Cerebellar cortex (tissue), 1 donor: Measurements from ENCODE around the gene RALY.
"Not testable (repeated sequence)": the region's sequence is repeated elsewhere in the genome, so short reads cannot be mapped to it uniquely, and the experiment has no call there.

Experiments used
- DNase-seq: peaks from one replicate; pipeline ENCODE4 v3.0.0-alpha.2; 2015; ENCODE audit warnings: low spot score

RALY gene

DNA sequence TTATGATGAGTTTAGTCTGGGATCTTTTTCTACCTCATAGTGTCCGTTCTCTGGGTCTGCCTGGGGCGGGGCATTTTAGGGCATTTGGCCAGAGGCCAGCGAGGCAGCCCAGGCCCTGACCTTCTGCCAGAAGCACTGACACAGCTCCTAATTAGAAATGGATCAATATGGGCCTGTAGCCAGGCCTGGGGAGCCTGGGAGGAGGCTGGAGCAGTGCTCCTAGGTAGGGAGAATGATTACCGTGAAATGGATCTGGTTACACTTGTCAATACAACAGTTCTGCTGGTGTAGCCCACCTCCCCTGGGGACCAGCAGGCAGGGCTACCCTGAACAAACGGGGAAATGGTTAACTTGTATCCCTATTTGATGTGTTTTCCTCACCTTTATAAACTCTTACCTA, 23.0 kb downstream of the RALY start:
- no peak for DNase-seq

DNA sequence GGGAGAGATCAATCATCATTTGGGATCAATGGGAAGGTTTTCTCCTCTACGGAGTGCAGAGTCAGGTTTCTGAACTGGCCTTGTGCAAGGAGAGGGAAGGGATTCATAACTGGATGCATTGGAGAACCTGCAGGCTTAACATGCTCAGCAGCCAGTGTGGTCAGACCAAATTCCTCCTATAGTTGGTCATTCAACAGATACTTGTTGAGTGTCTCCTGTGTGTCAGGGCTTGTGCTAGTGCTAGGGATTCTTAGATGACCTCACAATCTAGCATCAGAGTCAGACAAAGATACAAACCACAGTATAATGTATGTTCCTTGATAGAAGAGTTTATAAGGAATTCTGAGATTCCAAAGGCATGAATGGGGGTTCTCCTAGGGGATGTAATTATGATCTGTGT, 23.9 kb downstream of the RALY start:
- DNase-seq, result no peak

DNA sequence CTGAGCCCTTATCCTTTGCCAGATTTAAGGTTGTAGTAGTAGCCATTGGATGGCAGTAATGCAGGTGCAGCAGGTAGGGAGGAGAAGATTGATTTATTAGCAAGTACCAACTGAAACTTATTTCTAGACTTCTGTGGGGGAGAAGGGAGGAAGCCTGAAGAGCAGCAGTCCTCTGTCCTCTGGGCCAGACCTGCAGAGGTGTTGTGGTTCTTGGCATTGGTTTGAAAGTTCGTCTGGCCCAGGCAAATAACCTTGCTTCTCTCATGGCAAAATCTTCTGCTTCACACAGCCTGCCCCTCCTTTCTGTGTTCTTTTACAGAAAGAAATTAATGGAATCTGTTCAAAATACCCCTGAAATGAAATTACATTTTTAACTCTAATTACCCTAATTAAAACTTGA, 24.5 kb downstream of the RALY start:
- no peak for DNase-seq

GRCh38 chr20:34022151-34022838, 28.6 kb downstream of the RALY start:
- peak; percentile 47 for DNase-seq

- DNase-seq, result no peak
Observed at GRCh38 chr20:34022839-34023234, 29.1 kb downstream of the RALY start.

GRCh38 chr20:34023937-34024722, 30.4 kb downstream of the RALY start:
- no peak for DNase-seq

DNA sequence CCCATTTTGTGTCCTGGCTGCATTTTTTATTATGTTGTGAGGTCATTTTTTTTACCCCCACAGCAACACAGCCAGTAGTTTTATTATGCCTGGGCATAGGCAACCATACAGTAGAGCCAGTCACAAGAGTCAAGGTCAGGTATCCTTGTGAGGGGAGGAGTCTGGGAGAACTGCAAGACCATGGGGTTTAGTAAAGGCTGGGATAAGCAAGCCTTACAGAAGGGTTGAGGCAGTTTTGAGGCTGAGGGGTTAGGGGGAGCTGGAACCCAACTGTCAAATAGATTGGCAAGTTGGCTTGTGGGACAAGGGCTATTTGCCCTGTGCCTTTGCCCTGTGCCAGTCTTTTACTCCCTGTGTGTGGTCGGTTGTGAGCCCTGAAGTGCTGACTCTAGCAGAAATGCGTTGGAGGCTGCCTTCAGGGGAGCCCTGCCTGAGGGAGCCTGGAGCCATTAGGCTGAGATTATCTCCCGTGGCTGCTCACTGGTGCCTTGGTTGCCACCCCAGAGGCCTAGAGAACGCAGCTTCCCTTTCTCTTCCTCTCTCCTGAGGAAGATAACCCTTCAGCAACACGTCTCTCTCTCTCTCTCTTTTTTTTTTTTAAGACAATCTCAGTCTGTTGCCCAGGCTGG, 31.1 kb downstream of the RALY start:
- DNase-seq, result no peak

DNA sequence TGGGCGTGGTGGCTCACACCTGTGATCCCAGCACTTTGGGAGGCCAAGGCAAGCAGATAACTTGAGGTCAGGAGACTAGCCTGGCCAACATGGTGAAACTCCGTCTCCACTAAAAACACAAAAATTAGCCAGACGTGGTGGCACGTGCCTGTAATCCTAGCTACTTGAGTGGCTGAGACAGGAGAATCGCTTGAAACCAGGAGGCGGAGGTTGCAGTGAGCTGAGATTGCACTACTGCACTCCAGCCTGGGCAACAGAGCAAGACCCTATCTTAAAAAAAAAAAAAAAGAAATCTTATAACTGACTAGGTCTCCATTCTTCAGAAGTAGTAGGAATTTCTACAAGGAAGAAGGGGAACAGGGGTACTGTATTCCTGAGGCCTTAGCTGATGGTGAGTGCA, 34.3 kb downstream of the RALY start:
- not testable (repeated sequence) for DNase-seq

- DNase-seq, result no peak
Observed at GRCh38 chr20:34029415-34029814, 35.7 kb downstream of the RALY start.

DNA sequence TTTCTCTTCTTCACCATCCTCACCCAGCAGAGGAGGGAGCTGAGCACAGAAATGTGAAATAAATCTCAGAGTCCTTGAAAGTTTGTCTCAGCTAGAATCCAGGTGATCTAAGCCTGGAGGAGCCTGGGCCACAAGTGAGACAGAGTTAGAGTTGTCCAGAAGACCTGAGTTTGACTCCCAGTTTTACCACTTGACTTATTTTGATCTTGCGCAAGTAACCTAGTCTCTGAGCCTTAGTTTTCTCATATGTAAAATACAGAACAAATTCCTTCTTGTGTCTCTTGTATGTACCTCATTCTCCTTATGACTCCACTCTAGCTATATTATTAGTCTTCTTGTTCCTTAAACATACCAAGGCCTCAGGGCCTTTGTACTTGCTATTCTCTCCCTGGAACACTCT, 36.7 kb downstream of the RALY start:
- no peak for DNase-seq

DNA sequence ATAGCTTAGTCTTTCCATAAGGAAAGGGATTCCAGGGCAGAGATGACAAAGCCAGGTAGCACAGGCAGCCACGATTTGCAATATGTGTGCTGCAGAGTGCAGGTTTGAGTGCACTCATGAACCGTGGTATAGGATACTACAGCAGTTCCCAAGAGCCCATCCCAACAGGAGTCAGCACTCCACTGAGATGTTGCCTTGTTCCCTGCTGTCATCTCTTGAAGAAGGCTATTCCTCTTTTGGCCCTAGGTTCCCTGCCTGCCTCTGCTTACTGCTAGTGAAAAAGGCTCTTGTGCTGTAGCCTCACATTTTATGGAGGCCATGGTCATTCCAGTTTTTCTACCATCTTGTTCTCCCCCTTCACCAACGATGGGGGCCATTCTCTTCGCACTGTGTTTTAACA, 40.2 kb downstream of the RALY start:
- DNase-seq, result no peak

DNA sequence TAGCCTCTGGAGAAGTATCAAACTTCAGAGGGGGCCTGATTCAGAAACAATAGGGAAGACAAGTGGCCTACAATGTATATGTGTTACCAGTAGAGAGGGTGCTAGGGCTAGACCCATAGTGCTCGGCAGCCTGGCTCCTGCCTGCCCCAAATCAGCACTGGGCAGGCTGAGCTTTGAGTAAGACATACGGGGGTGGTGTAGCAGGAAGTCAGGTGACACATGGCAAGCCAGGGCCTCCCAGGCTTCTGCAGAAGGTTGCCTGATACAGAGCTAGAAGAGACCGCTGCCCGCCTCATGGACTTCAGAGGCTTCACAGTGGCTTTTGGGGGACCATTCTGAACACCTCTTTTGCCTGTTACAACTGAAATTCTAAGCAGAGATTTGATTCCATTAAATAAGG, 43.4 kb downstream of the RALY start:
- DNase-seq, result no peak

DNA sequence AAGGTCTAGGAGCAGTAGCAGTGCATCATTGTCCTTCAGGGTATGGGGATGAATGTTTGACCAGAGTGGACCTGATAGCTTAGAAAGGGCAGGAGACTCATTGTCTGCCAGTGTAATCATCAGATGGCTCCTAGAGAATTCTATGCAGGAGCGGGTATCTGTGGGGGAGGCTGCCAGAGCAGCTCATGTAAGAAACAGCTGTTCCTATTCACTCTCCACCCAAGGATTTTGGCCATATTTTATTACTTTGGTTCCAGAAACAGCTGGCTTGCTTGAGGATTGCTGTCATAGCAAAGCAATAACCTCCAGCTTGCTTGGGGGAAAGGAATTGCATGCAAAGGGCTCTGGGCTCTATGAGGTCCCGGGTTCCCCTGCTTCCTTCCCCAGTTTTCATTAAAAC, 44.1 kb downstream of the RALY start:
- no peak for DNase-seq

- no peak for DNase-seq
Observed at GRCh38 chr20:34040300-34040995, 46.7 kb downstream of the RALY start.

DNA sequence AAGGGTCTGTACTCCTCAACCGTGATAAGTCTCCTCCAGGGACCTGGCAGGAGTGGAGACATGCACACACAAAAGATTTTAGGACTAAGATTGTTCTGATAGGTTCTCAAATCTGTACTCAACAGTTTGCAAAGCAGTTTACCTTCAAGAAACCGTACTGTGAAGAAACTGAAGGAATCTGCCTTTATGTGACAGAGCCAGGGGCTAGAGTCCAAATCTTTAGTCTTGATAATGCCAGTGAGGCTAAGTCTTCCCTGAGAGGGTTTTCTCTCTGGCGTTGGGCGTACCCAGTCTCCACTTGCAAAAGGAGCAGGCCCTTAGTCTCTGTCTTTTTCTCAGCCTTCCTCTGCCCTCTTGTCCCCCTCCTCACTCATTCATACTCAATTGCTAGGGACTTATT, 47.5 kb downstream of the RALY start:
- DNase-seq, result no peak

DNA sequence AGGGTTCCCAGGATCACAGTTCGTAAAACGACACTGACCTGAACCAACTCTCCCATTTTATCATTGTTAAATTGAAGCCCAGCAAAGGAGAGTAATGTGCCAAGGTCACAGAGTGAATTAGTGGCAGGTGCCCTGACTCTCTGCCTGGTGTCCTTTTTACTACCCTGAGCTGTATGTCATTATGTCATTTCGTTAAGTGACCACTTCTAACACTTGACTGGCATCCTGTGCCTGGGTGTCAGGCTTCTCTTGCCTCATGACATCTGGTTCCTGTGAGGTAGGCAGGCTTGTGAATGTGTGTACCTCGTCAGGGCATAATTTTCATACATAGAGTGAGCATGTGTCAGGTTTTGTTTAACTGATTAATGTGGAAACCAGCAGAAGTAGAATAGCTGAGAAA, 48.6 kb downstream of the RALY start:
- no peak for DNase-seq

DNA sequence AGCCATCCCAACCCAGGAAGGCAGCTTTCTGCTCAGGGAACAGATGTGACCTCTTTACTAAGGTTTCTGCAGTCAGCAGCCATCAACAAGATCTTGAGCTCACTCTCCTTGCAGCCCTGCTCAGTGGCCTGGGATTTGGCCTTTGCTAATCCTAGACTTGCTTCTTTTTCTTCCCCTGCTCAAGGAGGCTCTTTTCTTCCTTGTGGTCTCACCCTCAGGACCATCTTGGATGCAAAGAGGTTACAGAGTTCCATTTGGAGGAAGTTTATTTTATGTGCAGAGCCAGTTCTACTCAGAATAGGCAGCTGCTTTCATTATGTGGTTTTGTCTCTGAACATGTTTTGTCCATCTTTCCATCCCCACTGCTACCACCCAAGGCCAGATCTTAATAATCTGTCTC, 49.3 kb downstream of the RALY start:
- DNase-seq, result peak; percentile 38

GRCh38 chr20:34045294-34045693, 51.6 kb downstream of the RALY start:
- DNase-seq, result peak; percentile 64

GRCh38 chr20:34045930-34046725, 52.4 kb downstream of the RALY start:
- DNase-seq, result no peak

DNA sequence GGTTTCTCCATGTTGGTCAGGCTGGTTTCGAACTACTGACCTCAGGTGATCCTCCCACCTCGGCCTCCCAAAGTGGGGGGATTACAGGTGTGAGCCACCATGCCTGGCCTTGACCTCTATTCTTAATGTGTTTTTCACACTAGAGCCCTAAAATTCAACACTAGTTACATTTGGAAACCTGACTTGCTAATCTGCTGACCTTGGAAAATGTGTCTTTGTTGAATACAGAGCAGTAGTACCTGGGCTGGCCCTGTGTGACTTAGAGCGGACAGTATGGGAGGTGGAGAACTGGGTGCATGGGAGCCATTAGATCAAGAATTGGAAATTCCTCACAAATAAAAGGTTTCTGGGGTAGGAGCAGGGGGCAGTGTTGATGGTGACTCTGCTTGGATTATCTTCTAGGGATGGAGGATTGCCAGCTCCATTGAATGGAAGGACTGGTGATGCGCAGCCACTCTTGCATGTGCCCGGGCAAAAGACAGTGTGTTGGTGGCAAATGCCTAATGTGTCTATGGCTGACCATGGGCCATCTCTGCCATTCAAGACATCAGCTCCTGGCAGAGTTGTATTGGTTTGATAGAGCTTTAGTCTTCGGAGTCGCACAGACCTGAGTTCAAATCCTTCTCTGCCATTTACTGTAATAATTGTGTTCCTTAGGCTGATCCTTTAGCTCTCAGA, 53.4 kb downstream of the RALY start:
- no peak for DNase-seq

DNA sequence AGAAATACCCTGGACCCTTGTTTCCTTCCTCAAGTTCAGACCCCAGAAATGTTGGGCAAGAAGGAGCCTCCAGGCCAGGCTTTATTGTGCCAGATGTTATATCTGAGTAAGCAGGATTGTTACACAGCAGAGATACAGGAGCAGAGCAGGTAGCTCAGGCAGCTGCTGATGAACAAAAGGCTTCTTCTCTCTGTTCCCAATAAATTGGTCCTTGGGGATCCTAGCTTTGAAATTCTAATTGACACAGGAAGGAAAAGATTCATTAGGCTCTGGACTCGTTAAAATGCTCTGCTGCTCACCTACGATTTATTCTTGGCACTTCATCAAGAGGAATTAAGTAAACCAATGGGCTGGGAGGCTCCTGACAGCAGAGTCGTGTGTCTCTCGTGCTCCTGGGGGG, 54.2 kb downstream of the RALY start:
- DNase-seq, result no peak
